Right lobe of liver (tissue), 4 donors: ENCODE measurements around the gene PPP6R3.

ENCODE experiments used
- CTCF ChIP-seq, 4 donors: fragments of 200-600 bp in 3 of 4; fragments of 450-650 bp in 1 of 4; IDR thresholded peaks; one replicate each; pipeline versions ENCODE4 v1.5.1 to v1.8.0; 2016 to 2022; ENCODE audit warnings: antibody characterized with exemption in 4 of 4, mild to moderate bottlenecking in 2 of 4
- POLR2A ChIP-seq: fragments of 450-650 bp; IDR thresholded peaks from one replicate; pipeline ENCODE4 v1.6.1; 2017; ENCODE audit warnings: antibody characterized with exemption, mild to moderate bottlenecking
- donor health status: DM: no; HTN: no; CAD: no.
- donor health status: DM: no; HTN: no; CAD: no.
- donor health status: DM: no; HTN: yes; CAD: no.

GRCh38 chr11:68531129-68531693 lies 70.7 kb downstream of the PPP6R3 start:
- TF ChIP-seq CTCF (IDR thresholded peaks at IDR 0.05) (no peak), POLR2A (no peak)
